ENCODE measurements around the gene AGFG2. TPM values are rescaled to one million over a fixed set of nuclear protein-coding genes. Genes with fewer than 3 reads are reported as not detected.

AGFG2 gene
- total and polyA plus RNA-seq, 2 of the 13 experiments (the other 11 are each of a cell fraction or from before 2014, with no cell fraction given), result 125 to 132 TPM

DNA sequence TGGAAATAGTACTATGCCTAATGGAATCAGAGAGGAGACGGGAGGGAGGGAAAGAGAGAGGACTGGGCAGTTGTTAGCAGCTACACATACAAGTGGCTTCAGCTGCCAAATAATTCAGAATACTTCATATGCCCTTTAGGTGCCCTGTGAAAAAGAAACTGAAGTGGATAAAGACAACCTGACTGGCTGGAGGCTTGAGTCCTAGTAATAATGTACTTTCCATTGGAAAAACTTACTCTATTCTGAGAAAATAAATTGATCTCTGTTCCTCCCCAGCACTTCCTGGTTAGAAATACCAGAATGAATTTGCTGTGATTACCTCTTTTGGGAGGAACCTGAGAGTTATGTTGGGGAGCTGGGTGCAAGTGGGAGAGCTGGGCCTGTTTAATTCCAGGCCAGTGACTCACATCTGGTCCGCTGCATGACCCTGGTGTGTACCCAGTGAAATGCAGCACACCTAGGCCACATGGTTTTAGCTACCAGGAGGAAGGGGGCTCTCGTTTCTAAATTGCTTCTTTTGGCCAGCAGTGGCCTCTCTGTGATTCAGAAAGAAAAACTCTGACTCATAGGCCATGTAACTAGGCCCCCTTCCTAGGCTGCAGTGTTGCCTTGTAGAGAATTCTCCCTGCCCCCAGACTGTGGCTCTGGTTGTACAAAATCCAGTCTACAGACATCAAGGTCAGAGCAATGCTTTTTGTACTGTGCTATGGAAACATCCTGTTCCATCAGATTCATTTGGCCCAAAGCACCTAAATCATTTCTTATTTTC, 6.5 kb downstream of the AGFG2 start (continued):
- TF ChIP-seq ZNF672 (CRISPR knock-in tag; IDR thresholded peaks at IDR 0.05) (no peak), IKZF1 (IDR thresholded peaks at IDR 0.05) (no peak), ZNF430 (CRISPR knock-in tag; IDR thresholded peaks at IDR 0.05) (no peak), SMAD3 (CRISPR knock-in tag; IDR thresholded peaks at IDR 0.05) (no peak), MAFG (CRISPR knock-in tag; IDR thresholded peaks at IDR 0.05) (no peak), ZNF816 (CRISPR knock-in tag; IDR thresholded peaks at IDR 0.05; ENCODE audit: borderline replicate concordance) (no peak), DR1 (CRISPR knock-in tag; IDR thresholded peaks at IDR 0.05) (no peak), ZNF34 (CRISPR knock-in tag; IDR thresholded peaks at IDR 0.05; ENCODE audit: borderline replicate concordance) (no peak), U2AF1 (optimal IDR thresholded peaks at IDR 0.05; ENCODE audit: low read depth, low read length) (no peak), PHF20 (CRISPR knock-in tag; IDR thresholded peaks at IDR 0.05) (no peak), ZNF543 (CRISPR knock-in tag; IDR thresholded peaks at IDR 0.05) (no peak), ATRX (CRISPR knock-in tag; IDR thresholded peaks at IDR 0.05; ENCODE audit: borderline replicate concordance) (no peak), JDP2 (CRISPR knock-in tag; IDR thresholded peaks at IDR 0.05; ENCODE audit: borderline replicate concordance) (no peak; the same call in 1 of the 2 replicates), ZNF263 (CRISPR knock-in tag; IDR thresholded peaks at IDR 0.05) (no peak), ZNF773 (CRISPR knock-in tag; IDR thresholded peaks at IDR 0.05; ENCODE audit: borderline replicate concordance) (no peak), FOSL1 (CRISPR knock-in tag; IDR thresholded peaks at IDR 0.05; ENCODE audit: borderline replicate concordance) (peak; percentile 81), ZNF253 (CRISPR knock-in tag; IDR thresholded peaks at IDR 0.05; ENCODE audit: borderline replicate concordance) (no peak), ONECUT2 (CRISPR knock-in tag; IDR thresholded peaks at IDR 0.05) (no peak), POLR2AphosphoS5 (IDR thresholded peaks at IDR 0.05; ENCODE audit: low read depth, low read length) (peak; percentile 11)
- TF ChIP-seq, protein P1, sequence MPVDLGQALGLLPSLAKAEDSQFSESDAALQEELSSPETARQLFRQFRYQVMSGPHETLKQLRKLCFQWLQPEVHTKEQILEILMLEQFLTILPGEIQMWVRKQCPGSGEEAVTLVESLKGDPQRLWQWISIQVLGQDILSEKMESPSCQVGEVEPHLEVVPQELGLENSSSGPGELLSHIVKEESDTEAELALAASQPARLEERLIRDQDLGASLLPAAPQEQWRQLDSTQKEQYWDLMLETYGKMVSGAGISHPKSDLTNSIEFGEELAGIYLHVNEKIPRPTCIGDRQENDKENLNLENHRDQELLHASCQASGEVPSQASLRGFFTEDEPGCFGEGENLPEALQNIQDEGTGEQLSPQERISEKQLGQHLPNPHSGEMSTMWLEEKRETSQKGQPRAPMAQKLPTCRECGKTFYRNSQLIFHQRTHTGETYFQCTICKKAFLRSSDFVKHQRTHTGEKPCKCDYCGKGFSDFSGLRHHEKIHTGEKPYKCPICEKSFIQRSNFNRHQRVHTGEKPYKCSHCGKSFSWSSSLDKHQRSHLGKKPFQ (CRISPR knock-in tag; IDR thresholded peaks at IDR 0.05; ENCODE audit: insufficient replicate concordance), result peak; percentile 33
- TF ChIP-seq, protein P2, sequence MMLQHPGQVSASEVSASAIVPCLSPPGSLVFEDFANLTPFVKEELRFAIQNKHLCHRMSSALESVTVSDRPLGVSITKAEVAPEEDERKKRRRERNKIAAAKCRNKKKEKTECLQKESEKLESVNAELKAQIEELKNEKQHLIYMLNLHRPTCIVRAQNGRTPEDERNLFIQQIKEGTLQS (CRISPR knock-in tag; IDR thresholded peaks at IDR 0.05), result peak; percentile 85
- TF ChIP-seq, protein P3, sequence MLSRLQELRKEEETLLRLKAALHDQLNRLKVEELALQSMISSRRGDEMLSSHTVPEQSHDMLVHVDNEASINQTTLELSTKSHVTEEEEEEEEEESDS (CRISPR knock-in tag; IDR thresholded peaks at IDR 0.05; ENCODE audit: borderline replicate concordance), result no peak
- TF ChIP-seq, protein P4, sequence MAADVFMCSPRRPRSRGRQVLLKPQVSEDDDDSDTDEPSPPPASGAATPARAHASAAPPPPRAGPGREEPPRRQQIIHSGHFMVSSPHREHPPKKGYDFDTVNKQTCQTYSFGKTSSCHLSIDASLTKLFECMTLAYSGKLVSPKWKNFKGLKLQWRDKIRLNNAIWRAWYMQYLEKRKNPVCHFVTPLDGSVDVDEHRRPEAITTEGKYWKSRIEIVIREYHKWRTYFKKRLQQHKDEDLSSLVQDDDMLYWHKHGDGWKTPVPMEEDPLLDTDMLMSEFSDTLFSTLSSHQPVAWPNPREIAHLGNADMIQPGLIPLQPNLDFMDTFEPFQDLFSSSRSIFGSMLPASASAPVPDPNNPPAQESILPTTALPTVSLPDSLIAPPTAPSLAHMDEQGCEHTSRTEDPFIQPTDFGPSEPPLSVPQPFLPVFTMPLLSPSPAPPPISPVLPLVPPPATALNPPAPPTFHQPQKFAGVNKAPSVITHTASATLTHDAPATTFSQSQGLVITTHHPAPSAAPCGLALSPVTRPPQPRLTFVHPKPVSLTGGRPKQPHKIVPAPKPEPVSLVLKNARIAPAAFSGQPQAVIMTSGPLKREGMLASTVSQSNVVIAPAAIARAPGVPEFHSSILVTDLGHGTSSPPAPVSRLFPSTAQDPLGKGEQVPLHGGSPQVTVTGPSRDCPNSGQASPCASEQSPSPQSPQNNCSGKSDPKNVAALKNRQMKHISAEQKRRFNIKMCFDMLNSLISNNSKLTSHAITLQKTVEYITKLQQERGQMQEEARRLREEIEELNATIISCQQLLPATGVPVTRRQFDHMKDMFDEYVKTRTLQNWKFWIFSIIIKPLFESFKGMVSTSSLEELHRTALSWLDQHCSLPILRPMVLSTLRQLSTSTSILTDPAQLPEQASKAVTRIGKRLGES (CRISPR knock-in tag; IDR thresholded peaks at IDR 0.05; ENCODE audit: borderline replicate concordance), result no peak
